Ectodermal cell (in vitro differentiated cells): ENCODE data around the gene METTL23.
"Not testable (repeated sequence)": the region's sequence is repeated elsewhere in the genome, so short reads cannot be mapped to it uniquely, and the experiment has no call there.

Experiments used
- H3K27ac ChIP-seq: 2 replicates; pipeline ENCODE4 v1.7.0; 2013; ENCODE audit warnings: mild to moderate bottlenecking, low read depth, low read length; ENCODE audit not compliant: insufficient read depth, poor library complexity, severe bottlenecking
- H3K27me3 ChIP-seq: 2 replicates; pipeline ENCODE4 v1.7.0; 2013; ENCODE audit warnings: mild to moderate bottlenecking, low read length; ENCODE audit not compliant: insufficient read depth, control insufficient read depth, poor library complexity, severe bottlenecking
- H3K36me3 ChIP-seq: one replicate; pipeline ENCODE4 v1.7.0; 2013; ENCODE audit warnings: low read length; ENCODE audit not compliant: control insufficient read depth, insufficient read depth
- H3K4me1 ChIP-seq: one replicate; pipeline ENCODE4 v1.7.0; 2013; ENCODE audit warnings: low read length; ENCODE audit not compliant: control insufficient read depth, insufficient read depth
- H3K4me3 ChIP-seq: 2 replicates; pipeline ENCODE4 v1.7.0; 2013; ENCODE audit warnings: low read depth, low read length, control low read depth; ENCODE audit not compliant: insufficient read depth
- H3K9me3 ChIP-seq: 2 replicates; pipeline ENCODE4 v1.7.0; 2013; ENCODE audit warnings: mild to moderate bottlenecking, low read length, moderate library complexity; ENCODE audit not compliant: control insufficient read depth
- WGBS, 2 experiments: methylation state at CpG; one replicate each; pipeline ENCODE4 v1.1.7; 2013; ENCODE audit warnings: missing lambda C conversion rate in 2 of 2; 5-methylcytosine and 5-hydroxymethylcytosine counted together

METTL23 gene

GRCh38 chr17:76696763-76697701 lies 29.6 kb upstream of the METTL23 start:
- H3K4me3 ChIP-seq: no peak overlapping the region
- no peaks in the 10 kb centered on the region for H3K9me3 ChIP-seq
- WGBS, 2 experiments: 87 to 88% methylated on average over 25 of the region's 25 CpGs
- H3K27ac ChIP-seq: no peak overlapping the region
- H3K36me3 ChIP-seq: no peaks in the 10 kb centered on the region
- H3K27me3 ChIP-seq: no peaks in the 10 kb centered on the region
- H3K4me1 ChIP-seq: peaks cover 38% of the 10 kb centered on the region

- Histone ChIP-seq H3K9me3 (no peaks in the 10 kb centered on the region), H3K4me1 (peaks cover 38% of the 10 kb centered on the region), H3K27me3 (no peaks in the 10 kb centered on the region), H3K4me3 (no peak overlapping the region), H3K36me3 (no peaks in the 10 kb centered on the region), H3K27ac (no peak overlapping the region)
- WGBS, 2 experiments: 38 to 47% methylated on average over 17 of the region's 17 CpGs
Measured at GRCh38 chr17:76697702-76698465, 28.8 kb upstream of the METTL23 start.

- not testable (repeated sequence) for H3K27me3 ChIP-seq, H3K27ac ChIP-seq, H3K36me3 ChIP-seq, H3K4me3 ChIP-seq, H3K9me3 ChIP-seq
- peaks cover 38% of the 10 kb centered on the region for H3K4me1 ChIP-seq
- 90 to 94% methylated on average over 7 of the region's 7 CpGs for WGBS, 2 experiments
Measured at GRCh38 chr17:76698466-76698977, 28.1 kb upstream of the METTL23 start.

GRCh38 chr17:76700270-76700616 lies 26.4 kb upstream of the METTL23 start:
- no peaks in the 10 kb centered on the region for H3K36me3 ChIP-seq
- H3K4me3 ChIP-seq: no peak overlapping the region
- H3K9me3 ChIP-seq: no peaks in the 10 kb centered on the region
- H3K27me3 ChIP-seq: no peaks in the 10 kb centered on the region
- peaks cover 38% of the 10 kb centered on the region for H3K4me1 ChIP-seq
- WGBS, 2 experiments: 85 to 86% methylated on average over 8 of the region's 8 CpGs
- H3K27ac ChIP-seq: no peak overlapping the region

- Histone ChIP-seq H3K4me1 (peaks cover 38% of the 10 kb centered on the region), H3K9me3 (no peaks in the 10 kb centered on the region), H3K36me3 (no peaks in the 10 kb centered on the region), H3K4me3 (no peak overlapping the region), H3K27me3 (no peaks in the 10 kb centered on the region), H3K27ac (no peak overlapping the region)
- 58% methylated on average over 32 to 33 of the region's 33 CpGs for WGBS, 2 experiments
Measured at GRCh38 chr17:76700617-76701470, 25.8 kb upstream of the METTL23 start.

- H3K36me3 ChIP-seq: no peaks in the 10 kb centered on the region
- H3K9me3 ChIP-seq: no peaks in the 10 kb centered on the region
- no peak overlapping the region for H3K4me3 ChIP-seq
- H3K27me3 ChIP-seq: no peaks in the 10 kb centered on the region
- peaks cover 38% of the 10 kb centered on the region for H3K4me1 ChIP-seq
- 67 to 73% methylated on average over 11 of the region's 11 CpGs for WGBS, 2 experiments
- no peak overlapping the region for H3K27ac ChIP-seq
Measured at GRCh38 chr17:76701471-76701967, 25.1 kb upstream of the METTL23 start.

- H3K4me1 ChIP-seq: peaks cover 34% of the 10 kb centered on the region
- H3K4me3 ChIP-seq: no peak overlapping the region
- no peaks in the 10 kb centered on the region for H3K27me3 ChIP-seq
- H3K9me3 ChIP-seq: no peaks in the 10 kb centered on the region
- H3K27ac ChIP-seq: no peak overlapping the region
- no peaks in the 10 kb centered on the region for H3K36me3 ChIP-seq
- 35 to 44% methylated on average over 2 of the region's 2 CpGs for WGBS, 2 experiments
Measured at GRCh38 chr17:76702076-76702475, 24.6 kb upstream of the METTL23 start.

GRCh38 chr17:76702941-76703637 lies 23.6 kb upstream of the METTL23 start:
- H3K27ac ChIP-seq: no peak overlapping the region
- 95 to 96% methylated on average over 10 of the region's 10 CpGs for WGBS, 2 experiments
- H3K4me1 ChIP-seq: peaks cover 25% of the 10 kb centered on the region
- H3K27me3 ChIP-seq: peaks cover 3% of the 10 kb centered on the region
- no peaks in the 10 kb centered on the region for H3K36me3 ChIP-seq
- no peaks in the 10 kb centered on the region for H3K9me3 ChIP-seq
- H3K4me3 ChIP-seq: no peak overlapping the region

- Histone ChIP-seq H3K4me1 (peaks cover 34% of the 10 kb centered on the region), H3K4me3 (no peak overlapping the region), H3K27ac (no peak overlapping the region), H3K9me3 (no peaks in the 10 kb centered on the region), H3K27me3 (peaks cover 20% of the 10 kb centered on the region), H3K36me3 (no peaks in the 10 kb centered on the region)
- 91 to 93% methylated on average over 4 of the region's 4 CpGs for WGBS, 2 experiments
Measured at GRCh38 chr17:76704805-76705204, 21.8 kb upstream of the METTL23 start.
